ENCODE measurements around the gene PML. TPM values are rescaled to one million over a fixed set of nuclear protein-coding genes. Genes with fewer than 3 reads are reported as not detected.

PML gene
- total and polyA plus RNA-seq, 9 donors: 20.7 to 60.8 (median 49.4) TPM

- H3K27me3 ChIP-seq: no peaks in the 10 kb centered on the region
- TF ChIP-seq POLR2A (IDR thresholded peaks at IDR 0.05): no peak
- TF ChIP-seq, protein P1, sequence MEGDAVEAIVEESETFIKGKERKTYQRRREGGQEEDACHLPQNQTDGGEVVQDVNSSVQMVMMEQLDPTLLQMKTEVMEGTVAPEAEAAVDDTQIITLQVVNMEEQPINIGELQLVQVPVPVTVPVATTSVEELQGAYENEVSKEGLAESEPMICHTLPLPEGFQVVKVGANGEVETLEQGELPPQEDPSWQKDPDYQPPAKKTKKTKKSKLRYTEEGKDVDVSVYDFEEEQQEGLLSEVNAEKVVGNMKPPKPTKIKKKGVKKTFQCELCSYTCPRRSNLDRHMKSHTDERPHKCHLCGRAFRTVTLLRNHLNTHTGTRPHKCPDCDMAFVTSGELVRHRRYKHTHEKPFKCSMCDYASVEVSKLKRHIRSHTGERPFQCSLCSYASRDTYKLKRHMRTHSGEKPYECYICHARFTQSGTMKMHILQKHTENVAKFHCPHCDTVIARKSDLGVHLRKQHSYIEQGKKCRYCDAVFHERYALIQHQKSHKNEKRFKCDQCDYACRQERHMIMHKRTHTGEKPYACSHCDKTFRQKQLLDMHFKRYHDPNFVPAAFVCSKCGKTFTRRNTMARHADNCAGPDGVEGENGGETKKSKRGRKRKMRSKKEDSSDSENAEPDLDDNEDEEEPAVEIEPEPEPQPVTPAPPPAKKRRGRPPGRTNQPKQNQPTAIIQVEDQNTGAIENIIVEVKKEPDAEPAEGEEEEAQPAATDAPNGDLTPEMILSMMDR (IDR thresholded peaks at IDR 0.05): no peak
- TF ChIP-seq EP300 (IDR thresholded peaks at IDR 0.05): no peak
- peaks cover 11% of the 10 kb centered on the region for H3K4me1 ChIP-seq (ENCODE audit: insufficient read depth)
- no peak overlapping the region for H3K27ac ChIP-seq
- H3K4me3 ChIP-seq: no peak overlapping the region
- no peak for DNase-seq
- H3K9me3 ChIP-seq: no peaks in the 10 kb centered on the region
- no peaks in the 10 kb centered on the region for H3K36me3 ChIP-seq
- WGBS, 3 donors: 81 to 91% (median 91%) methylated on average over 3 of the region's 3 CpGs
- intact Hi-C loops (cut with DNase I): loop anchor here (10.0 kb wide), 5 partner anchors 56 to 346 kb away; no protein-coding TSS in a partner anchor
Measured at GRCh38 chr15:73978896-73979295, 15.6 kb upstream of the PML start.

GRCh38 chr15:73979636-73980035 lies 14.9 kb upstream of the PML start:
- H3K4me3 ChIP-seq: no peak overlapping the region
- H3K9me3 ChIP-seq: no peaks in the 10 kb centered on the region
- DNase-seq: no peak
- intact Hi-C loops (cut with DNase I): loop anchor here (10.0 kb wide), 5 partner anchors 55 to 345 kb away; no protein-coding TSS in a partner anchor
- 69 to 85% (median 77%) methylated on average over 1 of the region's 1 CpG for WGBS, 3 donors
- H3K27me3 ChIP-seq: no peaks in the 10 kb centered on the region
- peaks cover 11% of the 10 kb centered on the region for H3K4me1 ChIP-seq (ENCODE audit: insufficient read depth)
- no peak overlapping the region for H3K27ac ChIP-seq
- H3K36me3 ChIP-seq: no peaks in the 10 kb centered on the region
- TF ChIP-seq, protein P1 (IDR thresholded peaks at IDR 0.05): no peak
- TF ChIP-seq POLR2A (IDR thresholded peaks at IDR 0.05): no peak
- TF ChIP-seq EP300 (IDR thresholded peaks at IDR 0.05): no peak

DNA sequence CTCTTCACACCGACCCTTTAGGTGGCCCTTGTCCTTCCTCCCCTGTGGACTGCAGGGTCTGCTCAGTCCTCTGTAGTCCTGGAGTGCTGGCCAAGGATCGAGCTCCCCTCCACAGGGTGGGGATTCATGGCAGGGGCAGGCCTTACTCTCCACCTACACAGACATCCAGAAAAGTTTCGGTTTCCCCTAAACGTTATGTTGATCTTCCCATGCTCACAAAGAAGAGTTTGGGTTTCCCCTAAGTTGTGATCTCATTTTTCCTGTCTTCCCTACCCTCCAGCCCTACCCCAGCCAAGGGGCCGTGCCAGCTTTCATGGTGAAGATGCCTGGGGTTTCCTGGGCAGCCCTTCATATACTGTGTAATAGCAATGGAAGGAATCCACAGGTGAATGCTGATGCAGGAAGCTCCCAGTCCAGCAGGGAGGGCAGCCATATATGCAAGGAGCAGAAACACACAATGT lies 12.7 kb upstream of the PML start:
- DNase-seq: no peak
- Histone ChIP-seq H3K27ac (peak overlapping the region; percentile 38 to 79), H3K36me3 (no peaks in the 10 kb centered on the region), H3K9me3 (no peaks in the 10 kb centered on the region), H3K4me3 (no peak overlapping the region), H3K4me1 (ENCODE audit: insufficient read depth) (peaks cover 11% of the 10 kb centered on the region), H3K27me3 (no peaks in the 10 kb centered on the region)
- intact Hi-C loops (cut with DNase I): no loop called here
- no peak for TF ChIP-seq POLR2A (IDR thresholded peaks at IDR 0.05)
- TF ChIP-seq, protein P1 (IDR thresholded peaks at IDR 0.05): no peak
- no peak for TF ChIP-seq EP300 (IDR thresholded peaks at IDR 0.05)
- 30 to 32% (median 31%) methylated on average over 5 of the region's 5 CpGs for WGBS, 3 donors

DNA sequence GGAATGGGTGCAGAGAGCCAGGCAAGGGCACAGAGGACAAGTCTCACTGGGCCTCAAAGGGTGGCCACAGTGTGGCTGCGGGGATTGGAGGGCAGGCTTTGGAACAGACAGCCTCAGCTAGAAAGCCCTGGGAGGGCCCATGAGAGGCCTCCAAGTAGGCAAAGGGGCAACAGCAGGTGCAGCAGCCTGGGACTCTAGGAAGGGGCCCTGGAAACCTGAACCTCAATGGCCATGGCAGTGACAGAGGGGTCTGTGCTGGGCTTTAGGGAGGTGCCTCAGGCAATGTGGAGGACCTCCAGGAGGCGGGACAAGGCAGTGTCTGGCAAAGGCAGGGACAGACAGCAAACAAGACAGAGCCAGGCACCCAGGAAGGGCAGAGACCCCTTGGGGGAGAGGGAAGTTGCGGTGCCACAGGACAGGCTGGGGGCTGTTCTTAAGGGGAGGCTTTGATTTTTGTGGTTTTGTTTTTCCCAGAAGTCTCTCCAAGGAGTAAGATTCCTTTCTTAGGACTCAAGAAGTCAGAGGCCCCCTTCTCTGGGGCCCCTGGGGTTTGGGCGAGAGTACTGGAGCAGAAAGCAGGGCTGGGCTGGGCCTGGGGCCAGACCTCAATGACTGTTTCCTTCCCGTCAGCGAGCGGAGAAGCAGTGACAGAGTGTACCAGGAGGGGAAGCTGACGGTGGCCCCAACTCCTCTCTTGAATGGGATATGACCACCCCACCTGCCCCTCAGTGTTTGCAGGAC lies 12.1 kb upstream of the PML start:
- no peak overlapping the region for H3K4me3 ChIP-seq
- no peaks in the 10 kb centered on the region for H3K36me3 ChIP-seq
- H3K4me1 ChIP-seq (ENCODE audit: insufficient read depth): peaks cover 11% of the 10 kb centered on the region
- intact Hi-C loops (cut with DNase I): no loop called here
- WGBS, 3 donors: 7 to 23% (median 16%) methylated on average over 8 of the region's 8 CpGs
- no peaks in the 10 kb centered on the region for H3K27me3 ChIP-seq
- TF ChIP-seq EP300 (IDR thresholded peaks at IDR 0.05): no peak
- no peak for TF ChIP-seq POLR2A (IDR thresholded peaks at IDR 0.05)
- TF ChIP-seq, protein P1 (IDR thresholded peaks at IDR 0.05): no peak
- H3K27ac ChIP-seq: peak overlapping the region; percentile 38 to 79
- DNase-seq: peak; percentile 62 to 86 (median 77)
- no peaks in the 10 kb centered on the region for H3K9me3 ChIP-seq

Data from ovary (tissue), 9 donors.